ENCODE results near the gene LEO1. TPM values are rescaled to one million over a fixed set of nuclear protein-coding genes. Genes with fewer than 3 reads are reported as not detected.

LEO1 gene
- total and polyA plus RNA-seq, 5 donors from 2014 or later = 12.5 to 23.9 (median 19.6) TPM

- ATAC-seq (ENCODE audit: low read depth in 2 of 2) = no peak
- no peak for DNase-seq
- Mint-ChIP-seq H3K27me3 (no peaks in the 10 kb centered on the region), H3K4me3 (peak overlapping the region in 1 of 4 donors; percentile 62), H3K4me1 (peaks cover 19 to 33% (median 24%) of the 10 kb centered on the region in 4 donors), H3K9me3 (no peaks in the 10 kb centered on the region), H3K27ac (no peak overlapping the region), H3K36me3 (no peaks in the 10 kb centered on the region)
- Histone ChIP-seq H3K4me1 (ENCODE audit: control insufficient read depth, insufficient read depth, low read length, poor library complexity, severe bottlenecking) (peaks cover 18% of the 10 kb centered on the region), H3K9me3 (ENCODE audit: control insufficient read depth in 2 of 2, low read length in 2 of 2) (no peaks in the 10 kb centered on the region), H3K27me3 (ENCODE audit: control insufficient read depth, insufficient read depth, low read length) (no peaks in the 10 kb centered on the region), H3K4me3 (ENCODE audit: low read depth, low read length) (no peak overlapping the region), H3K27ac (ENCODE audit: insufficient read depth, low read length, poor library complexity, severe bottlenecking) (no peak overlapping the region), H3K36me3 (ENCODE audit: control insufficient read depth, insufficient read depth, low read length) (no peaks in the 10 kb centered on the region)
Observed at GRCh38 chr15:52016316-52016715, 44.7 kb upstream of the LEO1 start.

- no peak overlapping the region for H3K4me3 Mint-ChIP-seq
- Histone ChIP-seq H3K4me1 (ENCODE audit: control insufficient read depth, insufficient read depth, low read length, poor library complexity, severe bottlenecking) (peaks cover 5% of the 10 kb centered on the region), H3K36me3 (ENCODE audit: control insufficient read depth, insufficient read depth, low read length) (no peaks in the 10 kb centered on the region), H3K27ac (ENCODE audit: insufficient read depth, low read length, poor library complexity, severe bottlenecking) (no peak overlapping the region), H3K27me3 (ENCODE audit: control insufficient read depth, insufficient read depth, low read length) (no peaks in the 10 kb centered on the region), H3K4me3 (ENCODE audit: low read depth, low read length) (no peak overlapping the region), H3K9me3 (ENCODE audit: control insufficient read depth in 2 of 2, low read length in 2 of 2) (no peaks in the 10 kb centered on the region)
- no peak for DNase-seq
- no peaks in the 10 kb centered on the region for H3K27me3 Mint-ChIP-seq
- peaks cover 6 to 20% (median 9%) of the 10 kb centered on the region in 4 donors for H3K4me1 Mint-ChIP-seq
- no peaks in the 10 kb centered on the region for H3K9me3 Mint-ChIP-seq
- H3K36me3 Mint-ChIP-seq = no peaks in the 10 kb centered on the region
- ATAC-seq (ENCODE audit: low read depth in 2 of 2) = no peak
- H3K27ac Mint-ChIP-seq = no peak overlapping the region
Observed at GRCh38 chr15:52014616-52015015, 43.0 kb upstream of the LEO1 start.

GRCh38 chr15:52013151-52013791, 41.7 kb upstream of the LEO1 start:
- Histone ChIP-seq H3K4me1 (ENCODE audit: control insufficient read depth, insufficient read depth, low read length, poor library complexity, severe bottlenecking) (peaks cover 6% of the 10 kb centered on the region), H3K9me3 (ENCODE audit: control insufficient read depth in 2 of 2, low read length in 2 of 2) (no peaks in the 10 kb centered on the region), H3K4me3 (ENCODE audit: low read depth, low read length) (no peak overlapping the region), H3K27ac (ENCODE audit: insufficient read depth, low read length, poor library complexity, severe bottlenecking) (no peak overlapping the region), H3K27me3 (ENCODE audit: control insufficient read depth, insufficient read depth, low read length) (no peaks in the 10 kb centered on the region), H3K36me3 (ENCODE audit: control insufficient read depth, insufficient read depth, low read length) (no peaks in the 10 kb centered on the region)
- DNase-seq = peak in 1 of 3 donors; percentile 29
- Mint-ChIP-seq H3K36me3 (no peaks in the 10 kb centered on the region), H3K9me3 (no peaks in the 10 kb centered on the region), H3K4me1 (peaks cover 14 to 23% (median 17%) of the 10 kb centered on the region in 4 donors), H3K4me3 (peak overlapping the region in 1 of 4 donors; percentile 47), H3K27ac (no peak overlapping the region), H3K27me3 (no peaks in the 10 kb centered on the region)
- no peak for ATAC-seq (ENCODE audit: low read depth in 2 of 2)

- Histone ChIP-seq H3K9me3 (ENCODE audit: control insufficient read depth in 2 of 2, low read length in 2 of 2) (no peaks in the 10 kb centered on the region), H3K4me1 (ENCODE audit: control insufficient read depth, insufficient read depth, low read length, poor library complexity, severe bottlenecking) (peaks cover 11% of the 10 kb centered on the region), H3K4me3 (ENCODE audit: low read depth, low read length) (no peak overlapping the region), H3K36me3 (ENCODE audit: control insufficient read depth, insufficient read depth, low read length) (no peaks in the 10 kb centered on the region), H3K27ac (ENCODE audit: insufficient read depth, low read length, poor library complexity, severe bottlenecking) (no peak overlapping the region), H3K27me3 (ENCODE audit: control insufficient read depth, insufficient read depth, low read length) (no peaks in the 10 kb centered on the region)
- Mint-ChIP-seq H3K4me1 (peaks cover 12 to 23% (median 22%) of the 10 kb centered on the region in 4 donors), H3K36me3 (no peaks in the 10 kb centered on the region), H3K4me3 (no peak overlapping the region), H3K27me3 (no peaks in the 10 kb centered on the region), H3K27ac (no peak overlapping the region), H3K9me3 (no peaks in the 10 kb centered on the region)
- no peak for DNase-seq
- ATAC-seq (ENCODE audit: low read depth in 2 of 2) = no peak
Observed at GRCh38 chr15:52012210-52012609, 40.6 kb upstream of the LEO1 start.

GRCh38 chr15:52011711-52012144, 40.1 kb upstream of the LEO1 start:
- Histone ChIP-seq H3K36me3 (ENCODE audit: control insufficient read depth, insufficient read depth, low read length) (no peaks in the 10 kb centered on the region), H3K27ac (ENCODE audit: insufficient read depth, low read length, poor library complexity, severe bottlenecking) (no peak overlapping the region), H3K9me3 (ENCODE audit: control insufficient read depth in 2 of 2, low read length in 2 of 2) (no peaks in the 10 kb centered on the region), H3K4me1 (ENCODE audit: control insufficient read depth, insufficient read depth, low read length, poor library complexity, severe bottlenecking) (peaks cover 15% of the 10 kb centered on the region), H3K27me3 (ENCODE audit: control insufficient read depth, insufficient read depth, low read length) (no peaks in the 10 kb centered on the region), H3K4me3 (ENCODE audit: low read depth, low read length) (no peak overlapping the region)
- H3K9me3 Mint-ChIP-seq = no peaks in the 10 kb centered on the region
- DNase-seq (no peak), ATAC-seq (ENCODE audit: low read depth in 2 of 2) (no peak)
- H3K4me3 Mint-ChIP-seq = no peak overlapping the region
- peaks cover 12 to 27% (median 25%) of the 10 kb centered on the region in 4 donors for H3K4me1 Mint-ChIP-seq
- no peaks in the 10 kb centered on the region for H3K27me3 Mint-ChIP-seq
- H3K36me3 Mint-ChIP-seq = no peaks in the 10 kb centered on the region
- no peak overlapping the region for H3K27ac Mint-ChIP-seq

- Mint-ChIP-seq H3K4me3 (no peak overlapping the region), H3K4me1 (peaks cover 19 to 35% (median 34%) of the 10 kb centered on the region in 4 donors), H3K36me3 (no peaks in the 10 kb centered on the region), H3K27ac (peak overlapping the region in 1 of 3 donors; percentile 32), H3K9me3 (no peaks in the 10 kb centered on the region), H3K27me3 (no peaks in the 10 kb centered on the region)
- H3K4me1 ChIP-seq (ENCODE audit: control insufficient read depth, insufficient read depth, low read length, poor library complexity, severe bottlenecking) = peaks cover 17% of the 10 kb centered on the region
- DNase-seq (peak in 1 of 3 donors; percentile 33), ATAC-seq (ENCODE audit: low read depth in 2 of 2) (no peak)
- H3K4me3 ChIP-seq (ENCODE audit: low read depth, low read length) = no peak overlapping the region
- H3K36me3 ChIP-seq (ENCODE audit: control insufficient read depth, insufficient read depth, low read length) = no peaks in the 10 kb centered on the region
- H3K27me3 ChIP-seq (ENCODE audit: control insufficient read depth, insufficient read depth, low read length) = no peaks in the 10 kb centered on the region
- H3K9me3 ChIP-seq (ENCODE audit: control insufficient read depth in 2 of 2, low read length in 2 of 2) = no peaks in the 10 kb centered on the region
- no peak overlapping the region for H3K27ac ChIP-seq (ENCODE audit: insufficient read depth, low read length, poor library complexity, severe bottlenecking)
Observed at GRCh38 chr15:52010633-52011595, 39.3 kb upstream of the LEO1 start.

GRCh38 chr15:52008698-52009434, 37.3 kb upstream of the LEO1 start:
- DNase-seq = no peak
- peaks cover 22 to 41% (median 36%) of the 10 kb centered on the region in 4 donors for H3K4me1 Mint-ChIP-seq
- no peaks in the 10 kb centered on the region for H3K9me3 Mint-ChIP-seq
- no peak overlapping the region for H3K27ac ChIP-seq (ENCODE audit: insufficient read depth, low read length, poor library complexity, severe bottlenecking)
- peak overlapping the region; percentile 4 for H3K4me3 ChIP-seq (ENCODE audit: low read depth, low read length)
- H3K4me1 ChIP-seq (ENCODE audit: control insufficient read depth, insufficient read depth, low read length, poor library complexity, severe bottlenecking) = peaks cover 17% of the 10 kb centered on the region
- no peaks in the 10 kb centered on the region for H3K27me3 ChIP-seq (ENCODE audit: control insufficient read depth, insufficient read depth, low read length)
- peak overlapping the region in 2 of 3 donors; percentile 52 to 88 for H3K27ac Mint-ChIP-seq
- H3K4me3 Mint-ChIP-seq = peak overlapping the region in 3 of 4 donors; percentile 4 to 77 (median 19)
- no peaks in the 10 kb centered on the region for H3K36me3 Mint-ChIP-seq
- ATAC-seq (ENCODE audit: low read depth in 2 of 2) = no peak
- H3K36me3 ChIP-seq (ENCODE audit: control insufficient read depth, insufficient read depth, low read length) = no peaks in the 10 kb centered on the region
- H3K27me3 Mint-ChIP-seq = no peaks in the 10 kb centered on the region
- no peaks in the 10 kb centered on the region for H3K9me3 ChIP-seq (ENCODE audit: control insufficient read depth in 2 of 2, low read length in 2 of 2)
